ENCODE data around the gene SAMD10.

SAMD10 gene

GRCh38 chr20:63957690-63958441 lies 21.6 kb downstream of the SAMD10 start:
- peak in 1 of 2 donors; percentile 46 for DNase-seq (ENCODE audit: extremely low read depth in 1 of 2, low read depth in 1 of 2)

- DNase-seq (ENCODE audit: extremely low read depth in 1 of 2, low read depth in 1 of 2): peak in 1 of 2 donors; percentile 51
Measured at GRCh38 chr20:63957004-63957689, 22.3 kb downstream of the SAMD10 start.

GRCh38 chr20:63956664-63957003 lies 22.8 kb downstream of the SAMD10 start:
- DNase-seq (ENCODE audit: extremely low read depth in 1 of 2, low read depth in 1 of 2): no peak

GRCh38 chr20:63955827-63956663 lies 23.4 kb downstream of the SAMD10 start, which contains the start of gene UCKL1:
Gene UCKL1, minus strand, starts transcription at chr20:63956416. Its CDS starts 44 bp downstream, at chr20:63956372.
- peak; percentile 78 to 81 for DNase-seq (ENCODE audit: extremely low read depth in 1 of 2, low read depth in 1 of 2)

- no peak for DNase-seq (ENCODE audit: extremely low read depth in 1 of 2, low read depth in 1 of 2)
Measured at GRCh38 chr20:63955281-63955826, 24.1 kb downstream of the SAMD10 start.

GRCh38 chr20:63953764-63954429 lies 25.5 kb downstream of the SAMD10 start:
- DNase-seq (ENCODE audit: extremely low read depth in 1 of 2, low read depth in 1 of 2): no peak

GRCh38 chr20:63952769-63953168 lies 26.7 kb downstream of the SAMD10 start:
- DNase-seq (ENCODE audit: extremely low read depth in 1 of 2, low read depth in 1 of 2): no peak

- DNase-seq (ENCODE audit: extremely low read depth in 1 of 2, low read depth in 1 of 2): no peak
Measured at GRCh38 chr20:63952210-63952535, 27.3 kb downstream of the SAMD10 start.

- DNase-seq (ENCODE audit: extremely low read depth in 1 of 2, low read depth in 1 of 2): no peak
Measured at GRCh38 chr20:63951398-63952209, 27.8 kb downstream of the SAMD10 start.

GRCh38 chr20:63950701-63951397 lies 28.6 kb downstream of the SAMD10 start:
- DNase-seq (ENCODE audit: extremely low read depth in 1 of 2, low read depth in 1 of 2): no peak

GRCh38 chr20:63947638-63948456 lies 31.6 kb downstream of the SAMD10 start:
- DNase-seq (ENCODE audit: extremely low read depth in 1 of 2, low read depth in 1 of 2): no peak

- DNase-seq (ENCODE audit: extremely low read depth in 1 of 2, low read depth in 1 of 2): no peak
Measured at GRCh38 chr20:63946986-63947637, 32.3 kb downstream of the SAMD10 start.

GRCh38 chr20:63945921-63946920 lies 33.2 kb downstream of the SAMD10 start:
- DNase-seq (ENCODE audit: extremely low read depth in 1 of 2, low read depth in 1 of 2): no peak

GRCh38 chr20:63945031-63945658 lies 34.3 kb downstream of the SAMD10 start:
- no peak for DNase-seq (ENCODE audit: extremely low read depth in 1 of 2, low read depth in 1 of 2)

GRCh38 chr20:63944078-63944941 lies 35.1 kb downstream of the SAMD10 start:
- DNase-seq (ENCODE audit: extremely low read depth in 1 of 2, low read depth in 1 of 2): no peak

GRCh38 chr20:63943808-63944077 lies 35.7 kb downstream of the SAMD10 start:
- no peak for DNase-seq (ENCODE audit: extremely low read depth in 1 of 2, low read depth in 1 of 2)

All from stimulated activated CD8-positive, alpha-beta memory T cell treated with anti-CD3 and anti-CD28 coated beads, Interleukin-7, amount 100 ng/mL, for 48 hours (primary cell).